WERI-Rb-1 (cell line): ENCODE measurements around the gene DNAI1.
A peak's percentile ranks its signal among the peaks of the same experiment; 100 is the strongest.
"Not testable (repeated sequence)": the region's sequence is repeated elsewhere in the genome, so short reads cannot be mapped to it uniquely, and the experiment has no call there.

Experiments used
- DNase-seq: peaks from one replicate; pipeline ENCODE4 v3.0.0-alpha.2; 2020
- H3K27ac ChIP-seq: fragments of 250-450 bp; sonication (Bioruptor Pico); 2 replicates; pipeline ENCODE4 v1.5.1; 2020; ENCODE audit warnings: mild to moderate bottlenecking, moderate library complexity
- H3K27me3 ChIP-seq: fragments of 250-450 bp; sonication (Bioruptor Pico); 2 replicates; pipeline ENCODE4 v1.5.1; 2021; ENCODE audit warnings: mild to moderate bottlenecking, low read depth, moderate library complexity; ENCODE audit not compliant: insufficient read depth, severe bottlenecking
- H3K36me3 ChIP-seq: fragments of 250-450 bp; sonication (Bioruptor Pico); 2 replicates; pipeline ENCODE4 v1.5.1; 2020; ENCODE audit warnings: mild to moderate bottlenecking, moderate library complexity
- H3K4me3 ChIP-seq: 2 replicates; pipeline ENCODE4 v1.5.1; 2011; ENCODE audit warnings: low read depth, mild to moderate bottlenecking, control low read depth, low read length
- H3K9me3 ChIP-seq: fragments of 250-450 bp; sonication (Bioruptor Pico); 2 replicates; pipeline ENCODE4 v1.5.1; 2021; ENCODE audit warnings: mild to moderate bottlenecking, moderate library complexity; ENCODE audit not compliant: severe bottlenecking
- TF ChIP-seq, protein P1 (sequence below): IDR thresholded peaks from 2 replicates; pipeline ENCODE4 v1.5.1; 2011; ENCODE audit warnings: low read depth, mild to moderate bottlenecking, control low read depth, inconsistent platforms, low read length

Gene DNAI1

DNA sequence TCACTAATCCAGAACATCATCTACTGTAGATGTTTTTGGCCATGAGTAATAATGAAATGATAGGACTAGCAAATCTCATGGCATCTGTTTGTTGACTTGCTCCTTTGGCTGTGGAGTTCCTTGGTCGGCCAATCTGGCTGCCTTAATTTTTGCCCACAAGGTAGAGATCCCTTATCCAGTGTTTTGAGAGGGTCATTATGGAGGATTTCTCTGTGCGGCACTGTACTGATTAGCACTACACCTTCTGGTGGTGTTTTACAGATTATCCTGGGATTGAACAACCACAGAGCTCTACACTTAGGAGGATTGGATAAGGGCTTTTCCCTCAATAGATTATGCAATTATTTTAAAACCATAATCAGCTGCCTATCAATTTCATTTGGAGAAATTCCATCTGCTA is 67.4 kb downstream of the DNAI1 start:
- Histone ChIP-seq H3K4me3 (no peak overlapping the region), H3K27me3 (peaks cover 40% of the 10 kb centered on the region), H3K9me3 (peaks cover 22% of the 10 kb centered on the region), H3K27ac (no peak overlapping the region), H3K36me3 (no peaks in the 10 kb centered on the region)
- peak; percentile 78 for DNase-seq
- TF ChIP-seq, protein P1, sequence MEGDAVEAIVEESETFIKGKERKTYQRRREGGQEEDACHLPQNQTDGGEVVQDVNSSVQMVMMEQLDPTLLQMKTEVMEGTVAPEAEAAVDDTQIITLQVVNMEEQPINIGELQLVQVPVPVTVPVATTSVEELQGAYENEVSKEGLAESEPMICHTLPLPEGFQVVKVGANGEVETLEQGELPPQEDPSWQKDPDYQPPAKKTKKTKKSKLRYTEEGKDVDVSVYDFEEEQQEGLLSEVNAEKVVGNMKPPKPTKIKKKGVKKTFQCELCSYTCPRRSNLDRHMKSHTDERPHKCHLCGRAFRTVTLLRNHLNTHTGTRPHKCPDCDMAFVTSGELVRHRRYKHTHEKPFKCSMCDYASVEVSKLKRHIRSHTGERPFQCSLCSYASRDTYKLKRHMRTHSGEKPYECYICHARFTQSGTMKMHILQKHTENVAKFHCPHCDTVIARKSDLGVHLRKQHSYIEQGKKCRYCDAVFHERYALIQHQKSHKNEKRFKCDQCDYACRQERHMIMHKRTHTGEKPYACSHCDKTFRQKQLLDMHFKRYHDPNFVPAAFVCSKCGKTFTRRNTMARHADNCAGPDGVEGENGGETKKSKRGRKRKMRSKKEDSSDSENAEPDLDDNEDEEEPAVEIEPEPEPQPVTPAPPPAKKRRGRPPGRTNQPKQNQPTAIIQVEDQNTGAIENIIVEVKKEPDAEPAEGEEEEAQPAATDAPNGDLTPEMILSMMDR, result no peak

DNA sequence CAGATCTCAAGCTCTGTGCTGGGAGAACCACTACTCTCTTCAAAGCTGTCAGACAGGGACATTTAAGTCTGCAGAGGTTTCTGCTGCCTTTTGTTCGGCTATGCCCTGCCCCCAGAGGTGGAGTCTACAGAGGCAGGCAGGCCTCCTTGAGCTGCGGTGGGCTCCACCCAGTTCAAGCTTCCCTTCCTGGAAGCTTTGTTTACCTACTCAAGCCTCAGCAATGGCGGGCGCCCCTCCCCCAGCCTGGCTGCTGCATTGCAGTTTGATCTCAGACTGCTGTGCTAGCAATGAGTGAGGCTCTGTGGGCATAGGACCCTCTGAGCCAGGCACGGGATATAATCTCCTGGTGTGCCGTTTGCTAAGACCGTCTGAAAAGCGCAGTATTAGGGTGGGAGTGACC is 73.4 kb downstream of the DNAI1 start:
- H3K27ac ChIP-seq, H3K36me3 ChIP-seq, DNase-seq, H3K4me3 ChIP-seq: not testable (repeated sequence)
- Histone ChIP-seq H3K9me3 (peaks cover 40% of the 10 kb centered on the region), H3K27me3 (peaks cover 23% of the 10 kb centered on the region)

DNA sequence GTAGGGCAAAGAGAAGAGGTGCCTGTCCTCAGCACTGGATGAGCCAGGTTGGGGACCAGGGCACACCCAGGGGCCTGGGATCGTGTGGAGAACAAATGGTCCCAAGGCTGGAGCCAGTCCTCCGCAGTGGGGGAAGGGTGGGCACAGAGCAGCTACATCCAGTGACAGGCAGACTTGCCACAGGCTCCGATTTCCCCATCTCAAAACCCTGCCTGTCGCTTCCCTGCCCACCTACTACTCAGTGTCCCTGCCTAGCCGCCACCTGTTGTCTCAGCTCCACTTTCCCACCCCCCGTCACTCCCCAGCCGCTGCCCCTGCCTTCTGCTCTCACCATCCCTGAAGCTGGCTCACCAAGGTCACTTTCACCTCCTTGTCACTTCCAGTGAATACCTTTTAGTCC is 78.1 kb downstream of the DNAI1 start:
- Histone ChIP-seq H3K4me3 (no peak overlapping the region), H3K27ac (no peak overlapping the region), H3K36me3 (no peaks in the 10 kb centered on the region), H3K9me3 (peaks cover 15% of the 10 kb centered on the region), H3K27me3 (peaks cover 19% of the 10 kb centered on the region)
- TF ChIP-seq, protein P1, result no peak
- DNase-seq, result no peak

DNA sequence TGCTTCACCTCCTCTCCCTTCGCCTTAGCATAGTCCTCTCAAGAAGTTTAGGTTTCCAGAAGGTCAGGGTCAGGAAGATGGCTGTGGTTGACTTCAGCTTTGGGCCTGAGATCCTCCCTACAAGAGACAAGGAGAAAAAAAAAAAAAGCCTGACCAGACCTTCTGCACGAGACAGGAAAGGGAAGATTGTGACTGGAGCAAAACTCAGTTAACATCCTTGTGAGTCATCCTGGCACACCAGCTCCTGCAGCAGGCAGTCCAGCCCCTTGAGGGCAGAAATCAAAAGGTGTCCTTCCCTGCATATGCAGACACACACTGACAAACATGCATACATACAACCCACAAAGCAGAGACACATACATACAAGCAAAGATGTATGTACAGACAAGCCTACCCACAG is 82.2 kb downstream of the DNAI1 start:
- TF ChIP-seq, protein P1, result no peak
- no peaks in the 10 kb centered on the region for H3K9me3 ChIP-seq
- H3K27ac ChIP-seq, result no peak overlapping the region
- no peak for DNase-seq
- peaks cover 3% of the 10 kb centered on the region for H3K27me3 ChIP-seq
- H3K4me3 ChIP-seq, result no peak overlapping the region
- no peaks in the 10 kb centered on the region for H3K36me3 ChIP-seq

DNA sequence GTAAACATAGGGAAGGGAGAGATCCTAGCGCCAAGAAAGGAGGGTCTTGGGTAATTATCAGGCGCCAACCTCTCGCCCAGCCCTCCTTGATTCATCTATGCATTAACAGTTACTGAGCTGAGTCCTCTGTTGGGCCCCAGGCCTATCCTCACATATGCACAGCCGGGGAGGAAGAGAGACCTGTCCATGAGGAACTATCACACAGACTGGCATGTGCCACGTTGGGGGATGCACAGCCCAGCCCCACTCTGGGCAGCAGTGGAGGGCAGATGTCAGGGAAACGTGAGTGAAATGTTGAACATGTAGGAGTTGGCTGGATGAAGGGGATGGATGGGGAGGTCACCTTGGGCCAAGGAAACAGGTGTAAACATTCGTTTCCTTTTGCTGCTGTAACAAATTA is 82.9 kb downstream of the DNAI1 start:
- Histone ChIP-seq H3K36me3 (no peaks in the 10 kb centered on the region), H3K4me3 (no peak overlapping the region), H3K27me3 (peaks cover under 1% of the 10 kb centered on the region), H3K27ac (no peak overlapping the region), H3K9me3 (no peaks in the 10 kb centered on the region)
- TF ChIP-seq, protein P1, result no peak
- no peak for DNase-seq

DNA sequence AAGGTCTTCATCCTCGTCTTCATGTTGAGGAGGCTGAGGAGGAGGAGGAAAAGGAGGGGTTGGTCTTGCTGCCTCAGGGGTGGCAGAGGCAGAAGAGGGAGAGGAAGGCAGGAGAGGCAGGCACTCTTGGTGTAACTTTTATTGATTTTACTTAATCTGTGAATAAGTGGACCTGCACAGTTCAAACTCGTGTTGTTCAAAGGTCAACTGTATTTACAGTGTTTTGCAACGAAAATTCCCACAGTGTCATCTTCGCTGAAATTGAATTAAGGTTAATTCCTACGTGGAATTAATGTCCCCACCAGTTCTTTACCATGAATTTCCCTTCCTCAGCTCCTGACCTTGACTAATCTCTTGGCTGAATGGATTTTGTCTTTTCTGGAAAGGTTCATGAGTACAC is 85.4 kb downstream of the DNAI1 start:
- TF ChIP-seq, protein P1, result no peak
- Histone ChIP-seq H3K4me3 (no peak overlapping the region), H3K27me3 (no peaks in the 10 kb centered on the region), H3K9me3 (no peaks in the 10 kb centered on the region), H3K36me3 (no peaks in the 10 kb centered on the region), H3K27ac (no peak overlapping the region)
- no peak for DNase-seq
